GM12873 (cell line): ENCODE measurements around the gene FBXO4.

Source experiments
- CTCF ChIP-seq: IDR thresholded peaks from 2 replicates; pipeline ENCODE4 v1.5.1; 2012; ENCODE audit warnings: low read depth, mild to moderate bottlenecking, moderate library complexity, low read length, control low read depth; ENCODE audit not compliant: insufficient read depth; ENCODE audit errors: missing control alignments

Gene FBXO4, protein sequence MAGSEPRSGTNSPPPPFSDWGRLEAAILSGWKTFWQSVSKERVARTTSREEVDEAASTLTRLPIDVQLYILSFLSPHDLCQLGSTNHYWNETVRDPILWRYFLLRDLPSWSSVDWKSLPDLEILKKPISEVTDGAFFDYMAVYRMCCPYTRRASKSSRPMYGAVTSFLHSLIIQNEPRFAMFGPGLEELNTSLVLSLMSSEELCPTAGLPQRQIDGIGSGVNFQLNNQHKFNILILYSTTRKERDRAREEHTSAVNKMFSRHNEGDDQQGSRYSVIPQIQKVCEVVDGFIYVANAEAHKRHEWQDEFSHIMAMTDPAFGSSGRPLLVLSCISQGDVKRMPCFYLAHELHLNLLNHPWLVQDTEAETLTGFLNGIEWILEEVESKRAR

GRCh38 chr5:41924872-41925554 lies at the start of gene FBXO4:
Gene FBXO4, plus strand, starts transcription at chr5:41925281. Its CDS starts 29 bp downstream, at chr5:41925310.
- TF ChIP-seq CTCF: peak; percentile 61

GRCh38 chr5:41876678-41877077 lies 48.4 kb upstream of the FBXO4 start:
- no peak for TF ChIP-seq CTCF

- no peak for TF ChIP-seq CTCF
These were observed 47.7 kb upstream of the FBXO4 start for GRCh38 chr5:41877408-41877807.

DNA sequence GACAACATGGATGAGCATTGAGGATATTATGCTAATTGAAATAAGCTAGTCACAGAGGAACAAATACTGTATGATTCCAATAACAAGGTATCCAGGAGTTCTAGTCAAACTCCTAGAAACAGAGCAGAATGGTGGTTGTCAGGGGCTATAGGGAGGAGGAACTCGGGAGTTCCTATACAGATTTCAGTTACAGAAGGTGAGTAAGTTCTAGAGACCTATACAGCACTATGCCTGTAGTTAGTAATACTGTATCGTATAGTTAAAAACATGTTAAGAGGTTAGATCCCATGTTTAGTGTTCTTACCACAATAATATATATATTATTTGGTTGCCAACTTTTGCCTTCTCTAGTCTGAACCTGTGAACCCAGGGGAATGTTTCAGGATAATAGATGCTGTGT lies 46.9 kb upstream of the FBXO4 start:
- TF ChIP-seq CTCF: no peak

DNA sequence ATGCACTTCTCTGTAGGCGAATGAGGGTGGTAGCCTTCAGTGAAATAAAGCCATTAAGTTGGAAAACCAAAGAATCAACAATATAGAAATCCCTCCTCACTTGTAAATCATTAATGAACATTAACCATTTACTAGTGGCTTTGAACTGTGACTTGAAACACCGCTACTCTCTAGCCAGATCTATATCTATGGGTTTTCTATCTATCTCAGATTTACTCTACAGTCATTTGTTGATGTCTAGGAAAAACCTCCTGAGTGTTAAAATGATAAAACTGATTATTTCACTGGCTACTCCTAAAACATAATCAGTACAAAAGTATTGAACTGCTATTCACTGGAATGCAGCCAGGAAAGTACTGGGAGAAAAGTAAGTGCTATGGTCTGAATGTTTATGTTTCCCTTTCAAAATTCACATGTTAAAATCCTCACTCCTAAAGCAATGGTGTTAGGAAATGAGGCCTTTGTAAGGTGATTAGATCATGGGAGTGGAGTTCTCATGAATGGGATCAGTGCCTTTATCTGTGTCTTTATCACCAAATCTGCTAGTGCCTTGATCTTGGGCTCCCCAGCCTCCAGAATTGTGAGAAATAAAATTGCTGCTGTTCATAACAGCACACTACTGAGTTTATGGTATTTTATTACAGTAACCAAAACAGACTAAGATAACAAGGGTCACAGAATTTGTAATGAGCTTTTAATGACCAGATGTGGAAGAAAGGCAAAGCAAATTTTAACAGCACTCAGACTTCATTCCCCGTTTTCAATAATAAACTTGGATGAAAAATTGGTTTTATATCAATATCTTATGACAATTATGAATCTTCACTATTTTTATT lies 46.2 kb upstream of the FBXO4 start:
- TF ChIP-seq CTCF: no peak

DNA sequence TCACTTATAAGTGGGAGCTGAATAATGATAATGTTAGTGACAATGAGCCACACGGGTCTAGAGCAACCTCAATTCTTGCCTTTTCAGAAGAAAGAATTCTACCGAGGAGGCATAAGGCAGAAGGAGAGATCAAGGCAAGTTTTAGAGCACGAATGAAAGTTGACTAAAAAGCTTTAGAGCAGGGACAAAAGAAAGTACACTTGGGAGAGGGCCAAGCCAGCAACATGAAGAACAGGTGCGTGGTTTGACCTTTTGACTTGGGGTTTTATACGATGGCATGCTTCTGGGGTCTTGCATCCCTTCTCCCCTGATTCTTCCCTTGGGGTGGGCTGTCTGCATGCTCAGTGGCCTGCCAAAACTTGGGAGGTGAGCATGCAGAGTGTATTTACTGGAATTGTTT lies 42.3 kb upstream of the FBXO4 start:
- no peak for TF ChIP-seq CTCF

- TF ChIP-seq CTCF: no peak
These were observed 41.8 kb upstream of the FBXO4 start for GRCh38 chr5:41883243-41883642.
